ENCODE data around the gene BICDL1.
"Not testable (repeated sequence)": the region's sequence is repeated elsewhere in the genome, so short reads cannot be mapped to it uniquely, and the experiment has no call there.

Gene BICDL1

GRCh38 chr12:120006258-120006975, 17.4 kb downstream of the BICDL1 start:
- DNase-seq, result no peak

DNA sequence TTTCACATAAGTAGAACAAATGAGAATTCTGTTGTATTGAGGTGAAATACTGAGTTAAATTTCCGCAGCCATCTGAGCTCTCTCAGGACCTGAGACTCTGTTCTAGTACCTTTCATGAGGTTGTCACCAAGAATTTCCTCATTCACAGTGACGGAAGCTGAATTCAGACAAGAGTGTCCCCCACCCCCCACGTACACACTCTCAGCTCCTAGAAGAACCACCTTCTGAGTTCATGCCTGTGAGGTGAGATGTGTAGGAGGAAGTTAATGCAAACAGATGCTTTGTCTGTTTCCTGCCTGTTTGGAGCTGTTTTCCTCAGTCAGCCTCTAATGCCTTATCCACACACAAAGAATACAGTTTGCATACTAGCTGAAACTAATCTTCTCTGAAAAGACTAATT, 18.2 kb downstream of the BICDL1 start:
- peak in 2 of 4 experiments; percentile 44 to 52 for DNase-seq

GRCh38 chr12:120010661-120011230, 21.7 kb downstream of the BICDL1 start:
- DNase-seq, result no peak

GRCh38 chr12:120012067-120012621, 23.1 kb downstream of the BICDL1 start:
- DNase-seq, result peak in 2 of 4 experiments; percentile 19 to 23

DNA sequence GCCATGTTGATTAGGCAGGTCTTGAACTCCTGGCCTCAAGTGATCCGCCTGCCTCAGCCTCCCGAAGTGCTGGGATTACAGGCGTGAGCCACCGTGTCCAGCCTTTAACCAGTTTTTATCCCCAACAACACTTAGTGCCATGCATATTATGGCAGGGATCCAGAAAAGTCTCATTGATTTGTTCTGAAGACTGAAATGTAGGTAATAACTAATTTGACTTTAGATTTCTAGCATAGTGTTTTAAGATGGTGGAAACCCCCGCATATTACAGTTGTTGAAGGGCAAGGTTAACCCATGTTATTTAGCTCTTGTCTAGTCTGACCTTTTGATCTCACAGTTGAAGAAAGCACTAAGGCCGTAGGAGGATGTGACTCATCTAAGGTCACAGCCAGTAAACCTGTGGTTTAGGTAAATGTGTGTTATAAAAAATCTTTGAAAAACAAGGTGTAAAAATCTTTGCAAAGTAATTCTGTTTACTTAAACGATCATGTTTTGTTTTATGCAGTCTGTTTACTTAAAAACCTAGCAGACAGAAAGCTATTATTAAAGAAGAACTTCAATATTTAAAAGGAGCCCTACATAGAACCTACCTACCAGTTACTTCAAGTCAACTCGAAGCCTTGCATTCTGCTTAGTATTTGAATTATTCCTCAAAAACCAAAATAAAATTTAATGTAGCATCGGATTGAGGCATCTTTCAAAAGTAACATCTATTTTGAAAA, 24.8 kb downstream of the BICDL1 start:
- DNase-seq, result no peak

DNA sequence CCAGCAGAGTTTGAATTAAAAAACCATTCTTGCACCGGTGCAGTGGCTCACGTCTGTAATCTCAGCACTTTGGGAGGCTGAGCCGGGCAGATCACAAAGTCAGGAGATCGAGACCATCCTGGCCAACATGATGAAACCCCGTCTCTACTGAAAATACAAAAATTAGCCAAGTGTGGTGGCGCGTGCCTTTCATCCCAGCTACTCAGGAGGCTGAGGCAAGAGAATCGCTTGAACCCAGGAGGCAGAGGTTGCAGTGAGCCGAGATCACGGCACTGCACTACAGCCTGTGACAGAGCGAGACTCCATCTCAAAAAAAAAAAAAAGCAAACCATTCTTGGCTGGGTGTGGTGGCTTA, 25.3 kb downstream of the BICDL1 start:
- DNase-seq, result not testable (repeated sequence)

GRCh38 chr12:120015313-120015712, 26.3 kb downstream of the BICDL1 start:
- DNase-seq, result peak in 1 of 4 experiments; percentile 17

DNA sequence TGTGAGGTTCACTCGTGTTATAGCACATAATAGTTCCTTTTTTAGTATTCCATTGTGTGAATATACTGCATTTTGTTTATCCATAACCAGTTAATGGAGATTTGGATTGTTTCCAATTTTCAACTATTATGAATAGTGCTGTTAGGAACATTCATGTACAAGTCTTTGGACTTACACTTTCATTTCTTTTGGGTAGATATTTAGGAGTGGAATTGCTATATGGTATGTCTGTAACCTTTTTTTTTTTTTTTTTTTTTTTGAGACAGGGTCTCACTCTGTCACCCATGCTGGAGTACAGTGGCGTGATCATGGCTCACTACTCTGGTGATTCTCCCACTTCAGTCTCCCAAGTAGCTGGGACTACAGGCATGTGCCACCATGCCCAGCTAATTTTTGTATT, 27.2 kb downstream of the BICDL1 start:
- DNase-seq, result not testable (repeated sequence)

- DNase-seq, result no peak
These were observed 30.2 kb downstream of the BICDL1 start for GRCh38 chr12:120019197-120019596.

DNA sequence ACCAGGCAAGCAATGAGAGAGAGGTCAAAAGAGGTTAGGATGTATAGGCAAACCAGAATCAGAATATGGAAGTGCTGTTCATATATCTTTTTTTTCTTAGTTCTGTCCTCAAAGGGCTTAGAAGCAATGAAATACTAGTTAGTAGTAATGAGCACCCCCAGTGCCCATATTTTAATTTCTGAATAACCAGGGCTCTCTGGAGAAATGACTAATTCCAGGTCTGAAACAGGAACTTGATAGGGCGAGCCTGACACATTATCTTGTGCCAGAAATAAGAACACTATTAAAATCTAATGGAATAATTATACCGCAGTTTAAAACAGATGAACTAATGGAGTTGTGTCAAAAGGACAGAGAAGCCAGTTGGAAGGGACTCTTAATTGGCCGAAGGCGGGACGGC, 30.9 kb downstream of the BICDL1 start:
- DNase-seq, result no peak

DNA sequence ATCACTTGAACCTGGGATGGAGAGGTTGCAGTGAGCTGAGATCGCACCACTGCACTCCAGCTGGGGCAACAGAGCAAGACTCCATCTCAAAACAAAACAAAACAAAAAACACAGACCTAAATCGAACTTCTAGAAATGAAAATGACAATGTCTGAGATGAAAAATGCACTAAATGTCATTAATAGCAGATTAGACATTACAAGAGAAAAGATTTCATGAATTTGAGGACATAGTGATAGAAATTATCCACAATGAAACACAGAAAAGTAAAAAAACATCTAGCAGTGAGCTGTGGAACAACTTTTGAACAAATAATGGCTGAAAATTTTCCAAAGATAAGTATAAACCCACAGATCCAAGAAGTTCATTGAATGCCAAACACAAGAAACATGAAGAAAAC, 35.2 kb downstream of the BICDL1 start:
- no peak for DNase-seq

- DNase-seq, result no peak
These were observed 36.6 kb downstream of the BICDL1 start for GRCh38 chr12:120025640-120026039.

DNA sequence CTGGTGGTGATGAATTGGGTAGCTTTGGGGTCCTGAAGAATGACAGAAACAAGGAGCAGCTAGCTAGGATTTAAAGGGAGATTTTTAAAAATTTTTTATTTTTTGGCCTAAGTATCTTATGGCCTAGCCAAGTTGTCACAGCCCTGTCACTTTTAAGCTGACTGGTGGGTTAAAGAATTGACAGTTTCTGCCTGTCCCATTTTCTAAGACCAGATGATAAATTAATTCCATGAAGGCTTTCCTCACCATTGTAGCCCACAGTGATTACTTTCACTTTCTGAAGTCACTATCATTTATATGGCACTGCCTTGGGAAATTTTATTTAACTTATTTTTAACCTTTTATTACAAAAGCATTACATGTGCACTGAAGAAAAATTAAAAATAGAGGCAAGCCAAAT, 43.2 kb downstream of the BICDL1 start:
- no peak for DNase-seq

DNA sequence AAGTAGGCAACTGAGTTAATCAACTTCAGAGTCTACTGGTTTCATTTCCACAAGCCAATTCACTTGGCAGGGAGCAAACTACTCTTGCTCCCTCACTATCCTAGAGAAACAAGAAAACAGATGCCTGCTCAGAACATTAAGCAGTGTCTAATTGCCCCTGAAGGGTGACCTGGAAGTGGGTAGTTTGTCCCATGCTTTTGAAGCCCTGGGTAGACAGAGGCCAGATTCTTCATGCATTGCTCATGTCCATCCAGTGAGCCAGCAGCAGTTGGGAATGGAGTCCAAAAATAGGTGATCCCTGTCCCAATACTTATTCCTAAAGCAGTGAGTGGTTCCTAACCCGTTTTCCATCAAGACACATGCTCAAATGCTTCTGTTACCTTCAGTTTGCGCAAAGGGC, 48.8 kb downstream of the BICDL1 start:
- no peak for DNase-seq

GRCh38 chr12:120039711-120040110, 50.7 kb downstream of the BICDL1 start:
- no peak for DNase-seq

- peak in 2 of 4 experiments; percentile 18 to 48 for DNase-seq
These were observed 52.6 kb downstream of the BICDL1 start for GRCh38 chr12:120041386-120042231.

DNA sequence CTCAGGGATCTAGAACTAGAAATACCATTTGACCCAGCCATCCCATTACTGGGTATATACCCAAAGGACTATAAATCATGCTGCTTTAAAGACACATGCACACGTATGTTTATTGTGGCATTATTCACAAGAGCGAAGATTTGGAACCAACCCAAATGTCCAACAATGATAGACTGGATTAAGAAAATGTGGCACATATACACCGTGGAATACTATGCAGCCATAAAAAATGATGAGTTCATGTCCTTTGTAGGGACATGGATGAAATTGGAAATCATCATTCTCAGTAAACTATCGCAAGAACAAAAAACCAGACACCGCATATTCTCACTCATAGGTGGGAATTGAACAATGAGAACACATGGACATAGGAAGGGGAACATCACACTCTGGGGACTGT, 56.3 kb downstream of the BICDL1 start:
- not testable (repeated sequence) for DNase-seq

- no peak for DNase-seq
These were observed 58.0 kb downstream of the BICDL1 start for GRCh38 chr12:120047072-120047471.

DNA sequence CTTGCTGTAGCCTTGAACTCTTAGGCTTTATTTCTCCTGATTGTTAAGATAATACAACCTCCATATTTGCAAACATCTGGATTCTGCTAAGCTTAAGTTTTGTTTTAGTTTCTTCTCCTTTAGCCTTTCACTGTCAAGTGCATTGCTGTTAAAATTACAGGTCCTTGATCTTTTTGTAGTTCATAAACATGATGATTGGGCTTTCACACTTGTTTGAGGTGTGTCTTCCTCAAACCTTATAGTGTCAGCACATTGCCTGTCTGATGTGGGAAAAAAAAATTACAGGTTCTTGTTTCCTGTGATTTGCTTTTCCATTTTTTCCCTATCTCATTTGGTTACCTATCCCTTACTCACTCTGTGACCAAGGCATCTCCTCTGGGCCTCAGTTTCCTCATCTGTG, 59.2 kb downstream of the BICDL1 start:
- no peak for DNase-seq

- DNase-seq, result no peak
These were observed 60.4 kb downstream of the BICDL1 start for GRCh38 chr12:120049426-120049825.

GRCh38 chr12:120051535-120051934, 62.5 kb downstream of the BICDL1 start:
- DNase-seq, result no peak

DNA sequence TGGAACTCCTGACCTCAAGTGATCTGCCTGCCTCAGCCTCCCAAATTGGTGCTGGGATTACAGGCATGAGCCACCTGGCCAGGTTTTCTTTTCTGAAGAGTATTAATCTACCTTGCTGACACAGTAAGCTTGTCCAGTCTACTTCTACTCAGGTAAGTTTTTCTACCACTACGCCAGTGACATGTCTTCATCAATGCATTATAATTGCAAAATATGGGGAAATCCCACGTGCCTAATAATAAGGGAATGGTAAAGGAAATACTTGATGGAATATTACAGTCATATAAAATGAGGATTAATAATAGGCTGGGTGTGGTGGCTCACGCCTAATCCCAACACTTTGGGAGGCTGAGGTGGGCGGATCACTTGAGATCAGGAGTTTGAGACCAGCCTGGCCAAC, 65.3 kb downstream of the BICDL1 start:
- DNase-seq, result no peak
